ENCODE data around the gene MARCHF6. TPM values are rescaled to one million over a fixed set of nuclear protein-coding genes. Genes with fewer than 3 reads are reported as not detected.
A peak's percentile ranks its signal among the peaks of the same experiment; 100 is the strongest.

Gene MARCHF6
- total RNA-seq, 2 donors from 2014 or later, result 149 to 150 TPM

DNA sequence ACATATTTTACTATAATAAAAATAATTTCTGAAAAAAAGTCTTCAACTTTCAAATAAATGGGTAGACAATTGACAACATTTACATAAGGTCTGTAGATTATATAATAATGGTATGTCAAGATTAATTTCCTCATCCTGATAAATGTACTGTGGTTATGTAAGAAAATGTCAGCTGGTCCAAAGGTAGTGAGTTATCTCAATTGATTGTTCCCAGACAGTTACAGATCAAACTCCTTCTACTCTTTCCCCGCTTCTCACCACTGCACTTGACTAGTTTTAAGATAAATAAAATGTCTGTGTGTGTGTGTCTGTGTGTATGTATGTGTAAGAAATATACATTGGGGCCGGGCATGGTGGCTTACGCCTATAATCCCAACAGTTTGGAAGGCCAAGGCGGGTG, 16.4 kb upstream of the MARCHF6 start:
- Histone ChIP-seq H3K27me3 (ENCODE audit: control insufficient read depth, insufficient read depth, low read length, poor library complexity, severe bottlenecking) (peaks cover 37% of the 10 kb centered on the region), H3K36me3 (ENCODE audit: control insufficient read depth, insufficient read depth, low read length) (no peaks in the 10 kb centered on the region), H3K27ac (ENCODE audit: low read depth, low read length) (no peak overlapping the region), H3K9me3 (ENCODE audit: control insufficient read depth, low read length) (no peaks in the 10 kb centered on the region), H3K4me3 (ENCODE audit: low read length) (no peak overlapping the region), H3K4me1 (ENCODE audit: control insufficient read depth, insufficient read depth, low read length) (no peaks in the 10 kb centered on the region), H3K9ac (ENCODE audit: extremely low read depth, low read length, poor library complexity, severe bottlenecking) (no peak overlapping the region)
- no peak for DNase-seq
- no peaks in the 10 kb centered on the region for H3K36me3 Mint-ChIP-seq (ENCODE audit: low read depth)
- H3K27me3 Mint-ChIP-seq (ENCODE audit: insufficient read depth), result peaks cover 39% of the 10 kb centered on the region
- TF ChIP-seq, protein P1, sequence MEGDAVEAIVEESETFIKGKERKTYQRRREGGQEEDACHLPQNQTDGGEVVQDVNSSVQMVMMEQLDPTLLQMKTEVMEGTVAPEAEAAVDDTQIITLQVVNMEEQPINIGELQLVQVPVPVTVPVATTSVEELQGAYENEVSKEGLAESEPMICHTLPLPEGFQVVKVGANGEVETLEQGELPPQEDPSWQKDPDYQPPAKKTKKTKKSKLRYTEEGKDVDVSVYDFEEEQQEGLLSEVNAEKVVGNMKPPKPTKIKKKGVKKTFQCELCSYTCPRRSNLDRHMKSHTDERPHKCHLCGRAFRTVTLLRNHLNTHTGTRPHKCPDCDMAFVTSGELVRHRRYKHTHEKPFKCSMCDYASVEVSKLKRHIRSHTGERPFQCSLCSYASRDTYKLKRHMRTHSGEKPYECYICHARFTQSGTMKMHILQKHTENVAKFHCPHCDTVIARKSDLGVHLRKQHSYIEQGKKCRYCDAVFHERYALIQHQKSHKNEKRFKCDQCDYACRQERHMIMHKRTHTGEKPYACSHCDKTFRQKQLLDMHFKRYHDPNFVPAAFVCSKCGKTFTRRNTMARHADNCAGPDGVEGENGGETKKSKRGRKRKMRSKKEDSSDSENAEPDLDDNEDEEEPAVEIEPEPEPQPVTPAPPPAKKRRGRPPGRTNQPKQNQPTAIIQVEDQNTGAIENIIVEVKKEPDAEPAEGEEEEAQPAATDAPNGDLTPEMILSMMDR (conservative IDR thresholded peaks at IDR 0.05), result no peak
- 92% methylated on average over 3 to 4 of the region's 4 CpGs for WGBS, 2 experiments (ENCODE audit: insufficient coverage in 1 of 2, insufficient read length in 1 of 2)
- no peak overlapping the region for H3K4me3 Mint-ChIP-seq
- peaks cover 1% of the 10 kb centered on the region for H3K4me1 Mint-ChIP-seq
- H3K9me3 Mint-ChIP-seq, result no peaks in the 10 kb centered on the region
- H3K27ac Mint-ChIP-seq, result no peak overlapping the region

DNA sequence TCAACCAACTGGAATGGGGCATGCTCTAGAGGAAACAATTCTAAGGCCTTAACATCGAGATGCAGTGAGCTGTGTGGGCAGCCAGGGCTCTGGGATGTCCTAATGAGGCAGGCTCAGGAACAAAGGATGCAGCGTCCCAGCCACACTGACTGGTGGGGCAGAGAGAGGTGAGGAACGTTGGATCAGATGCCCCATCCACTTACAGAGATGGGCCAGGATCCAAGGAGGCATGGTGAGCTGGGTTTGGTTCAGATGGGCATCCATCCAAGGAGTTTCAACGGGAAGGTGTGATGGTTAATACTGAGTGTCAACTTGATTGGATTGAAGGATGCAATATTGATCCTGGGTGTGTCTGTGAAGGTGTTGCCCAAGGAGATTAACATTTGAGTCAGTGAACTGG, 15.5 kb upstream of the MARCHF6 start:
- Histone ChIP-seq H3K4me1 (ENCODE audit: control insufficient read depth, insufficient read depth, low read length) (no peaks in the 10 kb centered on the region), H3K27me3 (ENCODE audit: control insufficient read depth, insufficient read depth, low read length, poor library complexity, severe bottlenecking) (peaks cover 29% of the 10 kb centered on the region), H3K4me3 (ENCODE audit: low read length) (no peak overlapping the region), H3K9ac (ENCODE audit: extremely low read depth, low read length, poor library complexity, severe bottlenecking) (no peak overlapping the region), H3K36me3 (ENCODE audit: control insufficient read depth, insufficient read depth, low read length) (no peaks in the 10 kb centered on the region), H3K9me3 (ENCODE audit: control insufficient read depth, low read length) (no peaks in the 10 kb centered on the region), H3K27ac (ENCODE audit: low read depth, low read length) (no peak overlapping the region)
- Mint-ChIP-seq H3K4me1 (no peaks in the 10 kb centered on the region), H3K4me3 (no peak overlapping the region), H3K27ac (no peak overlapping the region), H3K27me3 (ENCODE audit: insufficient read depth) (peaks cover 31% of the 10 kb centered on the region), H3K36me3 (ENCODE audit: low read depth) (no peaks in the 10 kb centered on the region), H3K9me3 (no peaks in the 10 kb centered on the region)
- TF ChIP-seq, protein P1 (conservative IDR thresholded peaks at IDR 0.05), result no peak
- no peak for DNase-seq
- WGBS, 2 experiments (ENCODE audit: insufficient coverage in 1 of 2, insufficient read length in 1 of 2), result 81 to 90% methylated on average over 4 of the region's 4 CpGs

DNA sequence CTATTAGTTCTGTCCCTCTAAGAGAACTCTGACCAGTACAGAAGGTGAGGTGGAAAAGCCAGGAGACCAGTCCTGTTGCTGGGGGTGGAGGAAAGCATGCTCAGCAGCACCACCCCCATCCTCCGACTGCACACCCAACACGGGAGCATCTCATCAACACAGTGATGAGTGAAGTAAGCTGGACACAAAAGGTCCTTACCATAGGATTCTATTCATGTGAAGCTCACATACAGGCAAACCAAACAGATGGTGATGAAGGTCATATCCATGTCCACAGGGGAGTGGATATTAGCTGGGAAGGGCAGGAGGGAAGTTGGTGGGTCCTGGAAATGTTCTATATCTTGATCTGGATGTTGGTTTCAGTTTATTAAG, 14.8 kb upstream of the MARCHF6 start:
- H3K4me3 Mint-ChIP-seq, result no peak overlapping the region
- WGBS, 2 experiments (ENCODE audit: insufficient coverage in 1 of 2, insufficient read length in 1 of 2), result 73 to 96% methylated on average over 2 of the region's 2 CpGs
- no peak overlapping the region for H3K4me3 ChIP-seq (ENCODE audit: low read length)

More for the DNA sequence above, 14.8 kb upstream of the MARCHF6 start:
- Histone ChIP-seq H3K9me3 (ENCODE audit: control insufficient read depth, low read length) (no peaks in the 10 kb centered on the region), H3K27me3 (ENCODE audit: control insufficient read depth, insufficient read depth, low read length, poor library complexity, severe bottlenecking) (peaks cover 22% of the 10 kb centered on the region), H3K27ac (ENCODE audit: low read depth, low read length) (peak overlapping the region; percentile 97), H3K4me1 (ENCODE audit: control insufficient read depth, insufficient read depth, low read length) (no peaks in the 10 kb centered on the region), H3K36me3 (ENCODE audit: control insufficient read depth, insufficient read depth, low read length) (no peaks in the 10 kb centered on the region), H3K9ac (ENCODE audit: extremely low read depth, low read length, poor library complexity, severe bottlenecking) (no peak overlapping the region)
- TF ChIP-seq, protein P1 (conservative IDR thresholded peaks at IDR 0.05), result no peak
- no peaks in the 10 kb centered on the region for H3K4me1 Mint-ChIP-seq
- H3K27ac Mint-ChIP-seq, result no peak overlapping the region
- peaks cover 24% of the 10 kb centered on the region for H3K27me3 Mint-ChIP-seq (ENCODE audit: insufficient read depth)
- H3K9me3 Mint-ChIP-seq, result no peaks in the 10 kb centered on the region
- DNase-seq, result no peak
- no peaks in the 10 kb centered on the region for H3K36me3 Mint-ChIP-seq (ENCODE audit: low read depth)

All from endodermal cell (in vitro differentiated cells).